PC-3 (cell line): ENCODE measurements around the gene MEI4. TPM values are rescaled to one million over a fixed set of nuclear protein-coding genes. Genes with fewer than 3 reads are reported as not detected.

Experiments
- ATAC-seq: fragments of 200-7000 bp; cut with Tn5 transposase; 2 replicates; pipeline ENCODE4 v1.9.1; 2020; ENCODE audit warnings: mild to moderate bottlenecking, moderate library complexity
- BruUV-seq: library from RNA; stranded (reverse); fragments of 400-500 nt; replicated peaks from 2 replicates; lab custom pipeline; 2021; lab: Mats Ljungman, UMichigan
- CTCF ChIA-PET: fragments of 300-600 bp; sonication (Branson Sonifier 250); formaldehyde crosslinking; loops from one replicate; lab custom pipeline; 2022; ENCODE audit warnings: antibody characterized with exemption; lab: Charles Lee
- POLR2A ChIA-PET: fragments of 300-600 bp; sonication (Branson Sonifier 250); formaldehyde crosslinking; loops from one replicate; lab custom pipeline; 2022; ENCODE audit warnings: antibody characterized with exemption; ENCODE audit not compliant: unreplicated experiment; lab: Charles Lee
- DNase-seq: peaks from one replicate; pipeline ENCODE4 v3.0.0-alpha.2; 2015
- H2AFZ ChIP-seq: fragments of 300-600 bp; sonication (generic); 2 replicates; pipeline ENCODE4 v1.6.0; 2016; ENCODE audit warnings: antibody characterized with exemption, low read length
- H3F3A ChIP-seq: fragments of 300-600 bp; sonication (generic); one replicate; pipeline ENCODE4 v1.6.0; 2017; ENCODE audit warnings: antibody characterized with exemption, low read length, control low read depth, mild to moderate bottlenecking; ENCODE audit not compliant: unreplicated experiment
- H3K27ac ChIP-seq: fragments of 300-600 bp; sonication (generic); 2 replicates; pipeline ENCODE4 v1.5.1; 2016; ENCODE audit warnings: mild to moderate bottlenecking, low read length
- H3K27me3 ChIP-seq: fragments of 300-600 bp; sonication (generic); 2 replicates; pipeline ENCODE4 v1.6.1; 2016; ENCODE audit warnings: low read length, mixed read lengths
- H3K36me3 ChIP-seq: fragments of 300-600 bp; sonication (generic); 2 replicates; pipeline ENCODE4 v1.6.1; 2016; ENCODE audit warnings: low read depth, mixed run types, low read length, mixed read lengths
- H3K4me1 ChIP-seq: fragments of 300-600 bp; sonication (generic); 2 replicates; pipeline ENCODE4 v1.5.1; 2016; ENCODE audit warnings: low read length; ENCODE audit not compliant: insufficient read depth
- H3K4me2 ChIP-seq: fragments of 300-600 bp; sonication (generic); 2 replicates; pipeline ENCODE4 v1.6.0; 2016; ENCODE audit warnings: low read length
- H3K4me3 ChIP-seq: fragments of 300-600 bp; sonication (generic); 2 replicates; pipeline ENCODE4 v1.5.1; 2016; ENCODE audit warnings: mild to moderate bottlenecking, low read length, mixed read lengths
- H3K79me2 ChIP-seq: fragments of 300-600 bp; sonication (generic); 2 replicates; pipeline ENCODE4 v1.6.1; 2017; ENCODE audit warnings: low read length, mixed read lengths
- H3K9ac ChIP-seq: fragments of 300-600 bp; sonication (generic); 2 replicates; pipeline ENCODE4 v1.6.0; 2016; ENCODE audit warnings: mild to moderate bottlenecking, low read length
- H3K9me2 ChIP-seq: fragments of 300-600 bp; sonication (generic); replicated peaks from 2 replicates; pipeline ENCODE4 v1.6.1; 2016; ENCODE audit warnings: mixed run types, low read length, mixed read lengths
- H3K9me3 ChIP-seq: fragments of 300-600 bp; sonication (generic); 2 replicates; pipeline ENCODE4 v1.6.1; 2016; ENCODE audit warnings: low read length, mixed read lengths
- H4K20me1 ChIP-seq: fragments of 300-600 bp; sonication (generic); 2 replicates; pipeline ENCODE4 v1.6.1; 2016; ENCODE audit warnings: low read length, mixed read lengths
- EZH2 ChIP-seq: fragments of 300-600 bp; sonication (generic); IDR thresholded peaks from one replicate; pipeline ENCODE4 v1.6.1; 2017; ENCODE audit warnings: antibody characterized with exemption, mild to moderate bottlenecking, low read length; ENCODE audit not compliant: unreplicated experiment
- EZH2phosphoT487 ChIP-seq: fragments of 300-600 bp; sonication (generic); IDR thresholded peaks from 2 replicates; pipeline ENCODE4 v1.6.1; 2018; ENCODE audit warnings: mild to moderate bottlenecking, antibody characterized with exemption, low read length, borderline replicate concordance
- intact Hi-C: fragments of 100-400 bp; cut with micrococcal nuclease; formaldehyde crosslinking; loops from 2 replicates; pipeline ENCODE4 v1.9.0; 2023
- total RNA-seq: library from RNA; depleted of rRNA; stranded (reverse); fragments of >200 nt; gene quantifications from 2 replicates; pipeline ENCODE4 v1.2.3, GENCODE V29; 2014
- TF ChIP-seq, protein P1 (sequence below): fragments of 300-600 bp; sonication (generic); conservative IDR thresholded peaks from 2 replicates; pipeline ENCODE4 v1.5.1; 2017; ENCODE audit warnings: antibody characterized with exemption, low read depth, mild to moderate bottlenecking, low read length

Gene MEI4
- total RNA-seq, 1 experiment from 2014 or later = not detected

DNA sequence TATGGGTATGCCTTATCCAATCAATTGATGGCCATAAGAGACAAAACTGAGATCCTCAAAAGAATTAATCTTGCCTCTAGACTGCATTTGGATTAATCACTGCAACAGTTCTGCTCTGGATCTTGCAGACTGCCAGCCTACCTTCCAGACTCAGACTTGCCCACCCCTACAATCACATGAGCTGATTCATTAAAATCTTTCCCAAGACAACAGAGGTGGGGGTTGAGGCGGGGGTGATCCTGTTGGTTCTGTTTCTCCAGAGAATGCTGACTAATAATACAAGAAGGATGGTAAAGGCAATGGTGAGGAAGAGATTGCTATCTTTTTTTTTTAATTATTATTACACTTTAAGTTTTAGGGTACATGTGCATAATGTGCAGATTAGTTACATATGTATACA lies 43.7 kb upstream of the MEI4 start:
- DNase-seq (no peak), ATAC-seq (no peak)
- BruUV-seq = no TSS peak
- TF ChIP-seq EZH2phosphoT487 = no peak
- no peak for TF ChIP-seq EZH2
- TF ChIP-seq, protein P1, sequence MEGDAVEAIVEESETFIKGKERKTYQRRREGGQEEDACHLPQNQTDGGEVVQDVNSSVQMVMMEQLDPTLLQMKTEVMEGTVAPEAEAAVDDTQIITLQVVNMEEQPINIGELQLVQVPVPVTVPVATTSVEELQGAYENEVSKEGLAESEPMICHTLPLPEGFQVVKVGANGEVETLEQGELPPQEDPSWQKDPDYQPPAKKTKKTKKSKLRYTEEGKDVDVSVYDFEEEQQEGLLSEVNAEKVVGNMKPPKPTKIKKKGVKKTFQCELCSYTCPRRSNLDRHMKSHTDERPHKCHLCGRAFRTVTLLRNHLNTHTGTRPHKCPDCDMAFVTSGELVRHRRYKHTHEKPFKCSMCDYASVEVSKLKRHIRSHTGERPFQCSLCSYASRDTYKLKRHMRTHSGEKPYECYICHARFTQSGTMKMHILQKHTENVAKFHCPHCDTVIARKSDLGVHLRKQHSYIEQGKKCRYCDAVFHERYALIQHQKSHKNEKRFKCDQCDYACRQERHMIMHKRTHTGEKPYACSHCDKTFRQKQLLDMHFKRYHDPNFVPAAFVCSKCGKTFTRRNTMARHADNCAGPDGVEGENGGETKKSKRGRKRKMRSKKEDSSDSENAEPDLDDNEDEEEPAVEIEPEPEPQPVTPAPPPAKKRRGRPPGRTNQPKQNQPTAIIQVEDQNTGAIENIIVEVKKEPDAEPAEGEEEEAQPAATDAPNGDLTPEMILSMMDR = no peak
- H2AFZ ChIP-seq = no peak overlapping the region
- no peaks in the 10 kb centered on the region for H3K27me3 ChIP-seq
- H3K9me3 ChIP-seq = no peaks in the 10 kb centered on the region
- ChIA-PET POLR2A (no interaction called here), CTCF (no interaction called here)
- no peak overlapping the region for H3K27ac ChIP-seq
- H3K4me2 ChIP-seq = no peak overlapping the region
- intact Hi-C loops = no loop called here
- no peaks in the 10 kb centered on the region for H3K36me3 ChIP-seq
- no peaks in the 10 kb centered on the region for H3K79me2 ChIP-seq
- H3K4me1 ChIP-seq = no peaks in the 10 kb centered on the region
- no peaks in the 10 kb centered on the region for H3K9me2 ChIP-seq
- no peak overlapping the region for H3K9ac ChIP-seq
- no peak overlapping the region for H3K4me3 ChIP-seq
- H3F3A ChIP-seq = no peaks in the 10 kb centered on the region
- no peaks in the 10 kb centered on the region for H4K20me1 ChIP-seq

- no peak for ATAC-seq
- no peaks in the 10 kb centered on the region for H3F3A ChIP-seq
- CTCF ChIA-PET = no interaction called here
- H3K4me3 ChIP-seq = no peak overlapping the region
- H3K9me3 ChIP-seq = no peaks in the 10 kb centered on the region
- H3K4me2 ChIP-seq = no peak overlapping the region
- BruUV-seq = no TSS peak
- H3K79me2 ChIP-seq = no peaks in the 10 kb centered on the region
- H3K36me3 ChIP-seq = no peaks in the 10 kb centered on the region
- H3K9ac ChIP-seq = no peak overlapping the region
- no peak overlapping the region for H2AFZ ChIP-seq
- H3K27ac ChIP-seq = no peak overlapping the region
- intact Hi-C loops = no loop called here
- POLR2A ChIA-PET = no interaction called here
- H3K27me3 ChIP-seq = no peaks in the 10 kb centered on the region
- no peaks in the 10 kb centered on the region for H3K4me1 ChIP-seq
- DNase-seq = no peak
- no peaks in the 10 kb centered on the region for H4K20me1 ChIP-seq
- TF ChIP-seq EZH2 = no peak
- no peak for TF ChIP-seq EZH2phosphoT487
- TF ChIP-seq, protein P1 = no peak
- no peaks in the 10 kb centered on the region for H3K9me2 ChIP-seq
Measured at GRCh38 chr6:77619114-77619513, 33.7 kb upstream of the MEI4 start.

DNA sequence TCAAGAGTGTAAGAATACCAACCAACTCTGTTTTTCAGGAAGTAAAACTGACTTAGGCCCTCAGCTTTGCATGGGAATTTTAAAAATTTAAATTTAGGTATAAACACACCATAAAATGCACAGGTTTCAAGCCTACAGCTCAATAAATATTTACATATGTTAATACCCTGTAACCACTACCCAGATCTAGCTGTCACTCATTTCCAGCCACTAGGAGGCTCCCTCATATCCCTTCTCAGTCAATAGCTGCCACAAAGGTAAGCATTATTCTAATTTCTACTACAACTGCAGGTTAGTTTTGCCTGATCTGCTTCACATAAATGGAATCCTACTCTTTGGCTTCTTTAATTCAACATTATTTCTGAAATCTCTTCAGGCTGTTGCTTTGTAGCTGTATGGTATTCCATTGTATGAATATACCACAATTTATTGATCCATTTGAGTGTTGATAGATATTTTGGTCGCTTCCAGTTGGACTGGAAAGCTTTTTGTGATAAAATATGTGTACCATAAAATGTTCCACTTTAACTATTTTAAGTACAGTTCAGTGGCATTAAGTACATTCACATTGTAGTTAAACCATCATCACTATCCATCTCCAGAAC lies 32.5 kb upstream of the MEI4 start:
- no peaks in the 10 kb centered on the region for H3K36me3 ChIP-seq
- intact Hi-C loops = no loop called here
- no peak overlapping the region for H3K4me2 ChIP-seq
- H3K9me2 ChIP-seq = no peaks in the 10 kb centered on the region
- H3K27me3 ChIP-seq = no peaks in the 10 kb centered on the region
- H3K9me3 ChIP-seq = no peaks in the 10 kb centered on the region
- no peak overlapping the region for H3K27ac ChIP-seq
- no peaks in the 10 kb centered on the region for H3F3A ChIP-seq
- TF ChIP-seq EZH2phosphoT487 = no peak
- TF ChIP-seq, protein P1 = peak; percentile 47
- H3K4me1 ChIP-seq = no peaks in the 10 kb centered on the region
- DNase-seq (peak; percentile 3), ATAC-seq (no peak)
- POLR2A ChIA-PET = no interaction called here
- CTCF ChIA-PET = no interaction called here
- no peaks in the 10 kb centered on the region for H4K20me1 ChIP-seq
- H3K79me2 ChIP-seq = no peaks in the 10 kb centered on the region
- BruUV-seq = no TSS peak
- H2AFZ ChIP-seq = no peak overlapping the region
- no peak overlapping the region for H3K4me3 ChIP-seq
- no peak overlapping the region for H3K9ac ChIP-seq
